Measurements from ENCODE around the gene KIAA1328.
"Not testable (repeated sequence)": the region's sequence is repeated elsewhere in the genome, so short reads cannot be mapped to it uniquely, and the experiment has no call there.

Gene KIAA1328

GRCh38 chr18:36825526-36825925 is 3.4 kb upstream of the KIAA1328 start:
- no peak for DNase-seq (ENCODE audit: low read depth in 1 of 2, low spot score in 1 of 2)

GRCh38 chr18:36826556-36826955 is 2.4 kb upstream of the KIAA1328 start:
- DNase-seq (ENCODE audit: low read depth in 1 of 2, low spot score in 1 of 2) = no peak

GRCh38 chr18:36828157-36828629 is 734 bp upstream of the KIAA1328 start:
- peak in 1 of 2 donors; percentile 3 for DNase-seq (ENCODE audit: low read depth in 1 of 2, low spot score in 1 of 2)

- no peak for DNase-seq (ENCODE audit: low read depth in 1 of 2, low spot score in 1 of 2)
These were observed 633 bp downstream of the KIAA1328 start for GRCh38 chr18:36829362-36830157.

- DNase-seq (ENCODE audit: low read depth in 1 of 2, low spot score in 1 of 2) = no peak
These were observed 1.2 kb downstream of the KIAA1328 start for GRCh38 chr18:36830158-36830495.

- no peak for DNase-seq (ENCODE audit: low read depth in 1 of 2, low spot score in 1 of 2)
These were observed 2.2 kb downstream of the KIAA1328 start for GRCh38 chr18:36831139-36831538.

- DNase-seq (ENCODE audit: low read depth in 1 of 2, low spot score in 1 of 2) = no peak
These were observed 4.2 kb downstream of the KIAA1328 start for GRCh38 chr18:36833120-36833519.

GRCh38 chr18:36835927-36836326 is 7.0 kb downstream of the KIAA1328 start:
- no peak for DNase-seq (ENCODE audit: low read depth in 1 of 2, low spot score in 1 of 2)

- no peak for DNase-seq (ENCODE audit: low read depth in 1 of 2, low spot score in 1 of 2)
These were observed 10.9 kb downstream of the KIAA1328 start for GRCh38 chr18:36839835-36840234.

GRCh38 chr18:36843199-36843598 is 14.3 kb downstream of the KIAA1328 start:
- no peak for DNase-seq (ENCODE audit: low read depth in 1 of 2, low spot score in 1 of 2)

- no peak for DNase-seq (ENCODE audit: low read depth in 1 of 2, low spot score in 1 of 2)
These were observed 14.9 kb downstream of the KIAA1328 start for GRCh38 chr18:36843784-36844183.

GRCh38 chr18:36848609-36849008 is 19.7 kb downstream of the KIAA1328 start:
- DNase-seq (ENCODE audit: low read depth in 1 of 2, low spot score in 1 of 2) = no peak

- no peak for DNase-seq (ENCODE audit: low read depth in 1 of 2, low spot score in 1 of 2)
These were observed 20.5 kb downstream of the KIAA1328 start for GRCh38 chr18:36849288-36850006.

GRCh38 chr18:36850527-36851201 is 21.7 kb downstream of the KIAA1328 start:
- DNase-seq (ENCODE audit: low read depth in 1 of 2, low spot score in 1 of 2) = no peak

GRCh38 chr18:36851202-36851590 is 22.3 kb downstream of the KIAA1328 start:
- DNase-seq (ENCODE audit: low read depth in 1 of 2, low spot score in 1 of 2) = no peak

- DNase-seq (ENCODE audit: low read depth in 1 of 2, low spot score in 1 of 2) = no peak
These were observed 27.9 kb downstream of the KIAA1328 start for GRCh38 chr18:36856815-36857214.

- no peak for DNase-seq (ENCODE audit: low read depth in 1 of 2, low spot score in 1 of 2)
These were observed 33.3 kb downstream of the KIAA1328 start for GRCh38 chr18:36862182-36862581.

- DNase-seq (ENCODE audit: low read depth in 1 of 2, low spot score in 1 of 2) = no peak
These were observed 38.1 kb downstream of the KIAA1328 start for GRCh38 chr18:36867056-36867455.

- no peak for DNase-seq (ENCODE audit: low read depth in 1 of 2, low spot score in 1 of 2)
These were observed 42.9 kb downstream of the KIAA1328 start for GRCh38 chr18:36871801-36872200.

- no peak for DNase-seq (ENCODE audit: low read depth in 1 of 2, low spot score in 1 of 2)
These were observed 43.4 kb downstream of the KIAA1328 start for GRCh38 chr18:36872329-36872728.

- DNase-seq (ENCODE audit: low read depth in 1 of 2, low spot score in 1 of 2) = not testable (repeated sequence)
These were observed 44.9 kb downstream of the KIAA1328 start for GRCh38 chr18:36873826-36874225.

GRCh38 chr18:36879796-36880195 is 50.9 kb downstream of the KIAA1328 start:
- not testable (repeated sequence) for DNase-seq (ENCODE audit: low read depth in 1 of 2, low spot score in 1 of 2)
